T47D (cell line): ENCODE data around the gene FGF10.
A peak's percentile ranks its signal among the peaks of the same experiment; 100 is the strongest.

ENCODE experiments used
- DNase-seq, 2 experiments: peaks; one replicate each; pipeline versions ENCODE4 v3.0.0 to v3.0.0-alpha.2; 2011 to 2012; ENCODE audit warnings: low read depth in 1 of 2, low spot score in 1 of 2
- JUND ChIP-seq: IDR thresholded peaks from 2 replicates; pipeline ENCODE4 v1.6.1; 2012; ENCODE audit warnings: low read depth
- in situ Hi-C: cut with HindIII; loops from 2 replicates; pipeline ENCODE4 v1.10.0; 2016; ENCODE audit warnings: low sequenced_read_pairs, low pct_unique_long_range_greater_than_20kb

Gene FGF10

GRCh38 chr5:44382894-44383293 lies 6.3 kb downstream of the FGF10 start:
- no peak for TF ChIP-seq JUND
- in situ Hi-C loops, result no loop called here
- DNase-seq, result no peak

GRCh38 chr5:44377057-44377456 lies 12.2 kb downstream of the FGF10 start:
- DNase-seq, result no peak
- TF ChIP-seq JUND, result no peak
- in situ Hi-C loops, result no loop called here

DNA sequence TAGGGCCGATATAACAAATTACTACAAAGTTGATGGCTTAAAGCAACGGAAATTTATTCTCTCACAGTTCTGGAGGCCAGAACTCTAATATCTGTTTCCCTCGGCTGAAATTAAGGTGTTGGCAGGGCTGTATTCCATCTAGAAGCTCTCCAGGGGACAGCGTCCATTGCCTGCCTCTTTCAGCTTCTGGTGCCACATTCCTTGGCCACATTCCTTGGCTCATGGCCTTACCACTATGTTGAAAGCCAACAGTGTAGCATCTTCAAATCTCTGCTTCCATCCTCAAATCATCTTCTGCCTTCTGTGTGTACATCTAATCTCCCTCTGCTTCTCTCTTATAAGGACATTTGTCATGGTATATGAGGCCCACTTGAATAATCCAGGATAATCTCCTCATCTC lies 17.2 kb downstream of the FGF10 start:
- no peak for DNase-seq
- in situ Hi-C loops, result no loop called here

GRCh38 chr5:44367203-44367602 lies 22.0 kb downstream of the FGF10 start:
- in situ Hi-C loops, result no loop called here
- DNase-seq, result no peak
- TF ChIP-seq JUND, result no peak

More for the DNA sequence above, 17.2 kb downstream of the FGF10 start:
- no peak for TF ChIP-seq JUND

DNA sequence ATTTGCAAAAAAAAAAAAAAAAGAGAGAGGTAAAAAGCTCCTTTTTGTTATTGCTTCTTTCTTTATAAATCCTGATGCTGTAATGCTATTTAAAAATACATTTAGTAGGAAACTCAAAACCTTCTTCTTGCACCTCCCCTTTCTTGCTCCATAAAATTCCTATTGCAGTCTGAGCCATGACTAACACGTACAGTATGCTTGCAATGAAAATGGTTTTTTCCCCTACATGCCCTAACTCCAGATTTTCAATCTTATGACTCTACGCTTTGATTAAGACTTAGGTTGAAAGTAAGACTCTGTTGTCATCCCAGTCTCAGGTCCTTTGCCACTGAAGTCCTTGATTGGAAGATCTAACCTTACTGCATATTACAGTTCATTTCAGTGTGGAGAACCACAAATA lies 23.9 kb downstream of the FGF10 start:
- no peak for DNase-seq
- in situ Hi-C loops, result no loop called here
- no peak for TF ChIP-seq JUND

DNA sequence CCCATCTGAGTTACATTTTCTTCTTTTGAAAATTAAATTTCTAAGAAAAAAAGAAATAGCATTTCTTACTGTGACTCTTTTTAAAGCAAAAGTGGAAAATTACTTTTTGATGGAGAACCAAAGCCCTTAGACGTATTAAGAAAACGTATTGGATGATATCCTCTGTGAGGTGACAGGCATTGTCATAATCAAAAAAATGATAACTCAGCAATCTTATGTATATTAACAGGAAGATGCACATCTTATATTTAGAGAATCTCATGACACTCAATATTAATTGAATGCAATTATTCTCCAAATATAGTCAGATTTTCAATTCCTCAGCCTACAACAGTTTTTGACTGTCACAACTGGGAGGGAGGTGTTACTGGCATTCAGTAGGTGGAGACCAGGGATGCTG lies 25.1 kb downstream of the FGF10 start:
- TF ChIP-seq JUND, result no peak
- in situ Hi-C loops, result no loop called here
- DNase-seq, result no peak

DNA sequence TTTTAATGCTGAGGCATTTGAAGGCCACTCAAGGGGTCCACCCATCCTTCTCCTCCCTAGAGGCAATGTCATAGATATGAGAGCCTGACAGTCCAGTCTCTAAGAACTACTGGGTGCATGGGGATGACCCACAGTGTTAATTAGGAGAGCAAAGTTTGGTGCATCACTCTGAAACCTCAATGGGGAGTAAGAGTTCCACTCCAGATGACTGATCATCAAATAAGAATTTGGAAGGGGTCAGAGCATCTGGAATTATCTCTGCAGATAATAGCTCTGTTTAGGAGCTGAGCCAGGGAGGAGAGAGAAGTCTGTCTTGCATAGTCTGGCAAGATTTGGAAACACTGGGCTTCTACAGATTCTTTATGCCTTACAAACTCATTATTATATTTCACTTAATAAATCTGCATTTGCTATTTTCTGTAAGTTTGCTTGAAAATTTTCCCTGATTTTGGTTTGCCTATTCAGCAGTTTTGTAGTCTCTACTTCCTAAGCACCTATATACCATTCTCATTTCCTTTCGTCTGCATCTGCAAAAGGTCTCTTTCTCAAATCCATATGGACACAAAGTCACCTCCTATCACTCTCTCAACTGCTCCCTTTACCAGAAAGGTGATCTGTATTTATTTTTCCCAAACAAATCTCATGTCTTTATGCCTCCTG lies 27.7 kb downstream of the FGF10 start:
- no peak for DNase-seq
- in situ Hi-C loops, result no loop called here
- no peak for TF ChIP-seq JUND

DNA sequence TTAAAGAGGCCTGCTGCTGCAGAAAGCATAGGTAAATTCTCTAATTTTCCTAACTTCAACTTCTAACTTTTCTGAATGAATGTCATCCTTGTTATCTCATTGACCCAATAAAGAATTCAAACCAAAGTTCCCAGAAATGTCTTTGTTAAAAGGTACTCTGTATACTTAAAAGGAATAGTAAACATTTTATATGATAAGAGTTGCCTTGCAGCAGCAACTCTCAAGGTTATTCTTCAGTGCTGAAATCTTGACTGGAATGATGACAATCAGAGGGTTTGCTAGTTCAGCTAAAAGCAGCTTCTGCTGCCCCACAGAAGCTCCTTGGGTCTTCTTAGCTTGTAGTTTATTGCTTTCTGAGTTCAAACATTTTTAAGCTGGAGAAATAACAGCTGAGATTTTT lies 28.3 kb downstream of the FGF10 start:
- TF ChIP-seq JUND, result no peak
- DNase-seq, result no peak
- in situ Hi-C loops, result no loop called here

- DNase-seq, result no peak
- in situ Hi-C loops, result no loop called here
- TF ChIP-seq JUND, result no peak
Observed at GRCh38 chr5:44358421-44358820, 30.8 kb downstream of the FGF10 start.

- TF ChIP-seq JUND, result no peak
- DNase-seq, result no peak
- in situ Hi-C loops, result no loop called here
Observed at GRCh38 chr5:44356231-44356630, 33.0 kb downstream of the FGF10 start.

GRCh38 chr5:44345871-44346270 lies 43.3 kb downstream of the FGF10 start:
- in situ Hi-C loops, result no loop called here
- TF ChIP-seq JUND, result no peak
- no peak for DNase-seq

DNA sequence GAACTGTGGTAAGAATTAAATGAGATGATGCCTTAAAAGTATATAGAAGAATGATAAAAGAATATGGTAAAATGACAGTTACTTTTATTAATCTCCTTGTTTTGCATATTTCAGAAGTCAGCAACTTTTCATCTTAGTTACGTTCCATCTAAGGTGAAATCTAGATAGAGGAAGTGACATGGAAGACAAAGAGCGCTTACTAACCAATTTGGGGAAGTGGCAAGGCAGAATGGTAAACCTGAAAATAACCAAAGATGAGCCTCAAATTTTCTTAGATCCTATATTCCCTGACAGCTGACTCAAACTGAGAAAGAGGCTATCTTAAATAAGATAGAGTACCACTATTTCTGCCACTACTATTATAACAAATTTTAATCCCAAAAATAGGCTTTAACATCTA lies 52.5 kb downstream of the FGF10 start:
- DNase-seq, result no peak
- in situ Hi-C loops, result no loop called here
- no peak for TF ChIP-seq JUND

GRCh38 chr5:44334622-44335021 lies 54.6 kb downstream of the FGF10 start:
- no peak for DNase-seq
- no peak for TF ChIP-seq JUND
- in situ Hi-C loops, result no loop called here

DNA sequence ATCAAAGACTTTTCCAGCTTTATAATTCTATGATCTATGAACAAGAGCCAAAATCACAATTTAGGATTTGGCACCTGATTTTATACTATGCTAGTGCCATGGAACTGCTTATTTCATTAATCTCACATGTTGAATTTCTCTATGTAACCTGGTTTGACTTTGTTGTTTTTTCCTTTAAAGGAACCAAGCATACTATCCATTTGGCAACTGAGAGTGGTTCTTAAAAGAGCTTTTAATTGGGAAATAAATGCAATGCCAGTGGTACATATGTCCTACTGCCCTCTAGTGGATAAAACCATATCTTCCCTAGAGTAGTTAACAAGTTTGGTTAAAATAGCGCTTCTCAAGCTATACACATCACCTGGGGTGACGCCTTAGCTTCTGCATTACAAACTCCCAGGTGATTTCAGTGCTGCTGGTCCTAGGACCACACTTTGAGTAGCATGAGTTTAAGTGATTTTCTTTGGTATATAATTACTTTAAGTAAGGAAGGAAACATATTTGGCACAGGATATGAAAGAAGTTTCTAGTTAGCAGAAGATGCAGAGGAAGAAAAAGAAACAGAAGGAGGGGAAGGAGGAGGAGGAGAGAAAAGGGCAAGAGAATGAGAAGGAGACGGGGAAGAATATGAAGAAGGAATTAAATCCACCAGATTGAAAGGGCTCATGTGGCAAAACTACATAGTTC lies 56.8 kb downstream of the FGF10 start:
- peak; percentile 32 to 69 for DNase-seq
- no peak for TF ChIP-seq JUND
- in situ Hi-C loops, result no loop called here
